ENCODE results near the gene NRG2. TPM values are rescaled to one million over a fixed set of nuclear protein-coding genes. Genes with fewer than 3 reads are reported as not detected.

NRG2 gene
- total and polyA plus RNA-seq, 2 of the 8 experiments (the other 6 are each of a cell fraction or from before 2014, with no cell fraction given) = 0.27 to 0.54 TPM

- no peak for TF ChIP-seq ZNF274 (IDR thresholded peaks at IDR 0.05; ENCODE audit: borderline replicate concordance, extremely low read depth, low read length)
- TF ChIP-seq SRF (IDR thresholded peaks at IDR 0.05; ENCODE audit: low read depth, low read length) = no peak
- TF ChIP-seq KDM4A (IDR thresholded peaks at IDR 0.05; ENCODE audit: low read depth, low read length, severe bottlenecking) = no peak
- TF ChIP-seq TAF7 (optimal IDR thresholded peaks at IDR 0.05; ENCODE audit: borderline replicate concordance, low read depth, low read length) = no peak
- no peak for TF ChIP-seq BACH1 (IDR thresholded peaks at IDR 0.05; ENCODE audit: low read length)
- no peak for TF ChIP-seq TAF1 (IDR thresholded peaks at IDR 0.05; ENCODE audit: low read depth, low read length)
- TF ChIP-seq SIX5 (IDR thresholded peaks at IDR 0.05; ENCODE audit: low read depth, low read length) = no peak
- no peak for TF ChIP-seq TBP (IDR thresholded peaks at IDR 0.05; ENCODE audit: low read depth, low read length)
- no peak for TF ChIP-seq PHF8 (conservative IDR thresholded peaks at IDR 0.05; ENCODE audit: low read depth, low read length)
These were observed 92.7 kb downstream of the NRG2 start (continued) for GRCh38 chr5:139950436-139950835.

All from H1 (cell line).